HepG2 (cell line): ENCODE results near the gene DNAAF9. TPM values are rescaled to one million over a fixed set of nuclear protein-coding genes. Genes with fewer than 3 reads are reported as not detected.

Experiments
- ATAC-seq: fragments of 200-7000 bp; cut with Tn5 transposase; 3 replicates; pipeline ENCODE4 v1.9.1; 2020; ENCODE audit warnings: mild to moderate bottlenecking, moderate library complexity
- BruUV-seq: library from RNA; stranded (reverse); fragments of 400-500 nt; replicated peaks from 2 replicates; lab custom pipeline; 2021; lab: Mats Ljungman, UMichigan
- CTCF ChIA-PET: fragments of 300-600 bp; formaldehyde crosslinking; extraction: SDS; loops from one replicate; lab custom pipeline; 2021; ENCODE audit warnings: low total read pairs, inconsistent platforms, low intra/inter-chr PET ratio; lab: Yijun Ruan, JAX
- POLR2A ChIA-PET: fragments of 350-600 bp; sonication (Branson Sonifier 250); formaldehyde crosslinking; loops from one replicate; lab custom pipeline; 2020; ENCODE audit warnings: antibody characterized with exemption, inconsistent platforms; lab: Yijun Ruan, JAX
- DNase-seq: peaks from one replicate; pipeline ENCODE4 v3.0.0-alpha.2; 2015; ENCODE audit warnings: low spot score
- FAIRE-seq: peaks from 3 replicates; lab custom pipeline; 2011; peaks lifted over from hg19 to GRCh38; lab: Jason Lieb, UNC
- H2AFZ ChIP-seq: one replicate; pipeline ENCODE4 v1.6.1; 2011; ENCODE audit warnings: low read length, inconsistent platforms
- H3K27ac ChIP-seq: fragments of 300-600 bp; 3 replicates; pipeline ENCODE4 v1.8.0; 2011; ENCODE audit warnings: mixed run types, mild to moderate bottlenecking, mixed read lengths, low read length, inconsistent platforms; ENCODE audit not compliant: insufficient read depth; ENCODE audit errors: extremely low read length
- H3K27me3 ChIP-seq, 2 experiments: fragments of 200-600 bp in 1 of 2; 2 replicates in 1 of 2; 3 replicates in 1 of 2; pipeline versions ENCODE4 v1.6.0 to v1.8.0; 2011; ENCODE audit warnings: low read length in 2 of 2, mild to moderate bottlenecking in 2 of 2, moderate library complexity in 2 of 2, inconsistent platforms in 1 of 2; ENCODE audit not compliant: insufficient read depth in 2 of 2, control insufficient read depth in 1 of 2
- H3K36me3 ChIP-seq, 2 experiments: fragments of 200-600 bp in 1 of 2; replicated peaks in 1 of 2; 2 replicates in 1 of 2; 3 replicates in 1 of 2; pipeline versions ENCODE4 v1.5.1 to v1.8.0; 2011; ENCODE audit warnings: low read length in 2 of 2, inconsistent platforms in 1 of 2; ENCODE audit not compliant: insufficient read depth in 2 of 2, control insufficient read depth in 1 of 2
- H3K4me1 ChIP-seq: 2 replicates; pipeline ENCODE4 v1.5.1; 2012; ENCODE audit warnings: low read length, inconsistent platforms; ENCODE audit not compliant: insufficient read depth
- H3K4me2 ChIP-seq: 2 replicates; pipeline ENCODE4 v1.6.0; 2011; ENCODE audit warnings: low read depth, low read length, inconsistent platforms
- H3K4me3 ChIP-seq, 3 experiments: fragments of 200-600 bp in 1 of 3; sonication (generic), shearing (Covaris generic) in 1 of 3; replicated peaks in 1 of 3; 2 replicates each; pipeline ENCODE4 v1.5.1; 2011 to 2016; ENCODE audit warnings: low read length in 3 of 3, inconsistent platforms in 2 of 3, low read depth in 2 of 3, mild to moderate bottlenecking in 2 of 3, control low read depth in 1 of 3, mixed read lengths in 1 of 3; ENCODE audit not compliant: insufficient read depth in 1 of 3
- H3K79me2 ChIP-seq: one replicate; pipeline ENCODE4 v1.6.1; 2011; ENCODE audit warnings: low read length, inconsistent platforms; ENCODE audit not compliant: insufficient read depth
- H3K9ac ChIP-seq: 2 replicates; pipeline ENCODE4 v1.6.0; 2011; ENCODE audit warnings: mild to moderate bottlenecking, low read depth, low read length, inconsistent platforms; ENCODE audit not compliant: insufficient read depth
- H3K9me3 ChIP-seq: 2 replicates; pipeline ENCODE4 v1.5.1; 2012; ENCODE audit warnings: mild to moderate bottlenecking, low read length
- H4K20me1 ChIP-seq: 2 replicates; pipeline ENCODE4 v1.6.0; 2011; ENCODE audit warnings: inconsistent platforms, mild to moderate bottlenecking, low read length, moderate library complexity; ENCODE audit not compliant: insufficient read depth
- THAP9 ChIP-seq: sonication (generic); formaldehyde crosslinking; IDR thresholded peaks from 2 replicates; pipeline ENCODE4; 2020; ENCODE audit warnings: missing genetic modification reagents, mild to moderate bottlenecking, borderline replicate concordance
- ZFP62 ChIP-seq: sonication (generic); formaldehyde crosslinking; IDR thresholded peaks from 2 replicates; pipeline ENCODE4 v1.4.0; 2020; ENCODE audit warnings: missing genetic modification reagents
- WGBS: methylation state at CpG from one replicate; pipeline ENCODE4 v1.1.6; 2017; ENCODE audit warnings: low lambda C conversion rate; 5-methylcytosine and 5-hydroxymethylcytosine counted together
- in situ Hi-C: cut with HindIII; loops from 2 replicates; pipeline ENCODE4 v1.10.0; 2017; ENCODE audit warnings: low pct_unique_long_range_greater_than_20kb; ENCODE audit not compliant: extremely low pct_ligation_motif_present
- intact Hi-C: fragments of 100-400 bp; cut with micrococcal nuclease; formaldehyde crosslinking; loops from one replicate; pipeline ENCODE4 v1.10.0; 2022; ENCODE audit not compliant: unreplicated experiment
- polyA plus RNA-seq, 8 experiments: library from polyadenylated mRNA; depleted of rRNA in 3 of 8; stranded (reverse) in 7 of 8; unstranded in 1 of 8; fragments of >200 nt; fragmentation: Illumina TruSeq in 4 of 8; extraction: Trizol in 4 of 8; gene quantifications; 2 replicates each; pipeline versions ENCODE4 v1.2.1 to v1.2.3, GENCODE V29; 2011 to 2016; ENCODE audit warnings: low read depth in 4 of 8, missing spikeins in 1 of 8, mixed read lengths in 1 of 8; ENCODE audit not compliant: insufficient read depth in 1 of 8
- total RNA-seq, 5 experiments: library from RNA; depleted of rRNA; stranded (reverse); fragments of >200 nt; fragmentation: Illumina TruSeq; extraction: Trizol; gene quantifications; 2 replicates each; pipeline ENCODE4 v1.2.3, GENCODE V29; 2016; ENCODE audit warnings: low read depth in 1 of 5

Gene DNAAF9
- total and polyA plus RNA-seq, 2 of the 13 experiments (the other 11 are each of a cell fraction or from before 2014, with no cell fraction given), result 10.5 to 14.9 TPM

GRCh38 chr20:3431109-3431508 is 23.6 kb upstream of the DNAAF9 start:
- in situ Hi-C loops, result no loop called here

More at GRCh38 chr20:3431109-3431508, 23.6 kb upstream of the DNAAF9 start:
- Histone ChIP-seq H3K9ac (no peak overlapping the region), H3K4me2 (no peak overlapping the region)
- intact Hi-C loops, result no loop called here
- TF ChIP-seq ZFP62 (CRISPR knock-in tag) (no peak), THAP9 (CRISPR knock-in tag) (no peak)
- TF ChIP-seq, all 625 proteins: peak for 0
- Histone ChIP-seq H2AFZ (no peak overlapping the region), H3K9me3 (no peaks in the 10 kb centered on the region), H3K36me3 (no peaks in the 10 kb centered on the region), H3K4me3 (no peak overlapping the region), H3K27ac (no peak overlapping the region), H4K20me1 (no peaks in the 10 kb centered on the region), H3K27me3 (peaks cover 0 to 3% of the 10 kb centered on the region in 2 experiments; a peak in 1 of 5 replicates), H3K4me1 (peaks cover 39% of the 10 kb centered on the region), H3K79me2 (no peaks in the 10 kb centered on the region)
- no peak for FAIRE-seq
- ChIA-PET POLR2A (no interaction called here), CTCF (no interaction called here)
- 45% methylated on average over 4 of the region's 4 CpGs for WGBS
- no peak for DNase-seq
- no peak for ATAC-seq
- BruUV-seq, result no TSS peak
